ENCODE measurements around the gene XIST.

The XIST gene

GRCh38 chrX:73852022-73852421, 492 bp downstream of the XIST start:
- Histone ChIP-seq H3K4me1 (ENCODE audit: control insufficient read depth, insufficient read depth, low read length) (no peaks in the 10 kb centered on the region), H3K9me3 (ENCODE audit: control insufficient read depth, insufficient read depth, low read depth, low read length) (no peaks in the 10 kb centered on the region), H3K4me3 (ENCODE audit: low read depth, low read length) (peak overlapping the region; percentile 79), H3K27ac (ENCODE audit: extremely low read depth, low read depth, low read length) (peak overlapping the region; percentile 99), H3K36me3 (ENCODE audit: control insufficient read depth in 2 of 2, insufficient read depth in 1 of 2, low read length in 2 of 2) (peaks cover 27 to 34% of the 10 kb centered on the region in 2 experiments)
- ChIA-PET CTCF (interaction anchor here (0.6 to 6.9 kb wide), 3 partner anchors 64 to 687 kb away, joined by 3 to 176 read pairs (median 4); no protein-coding TSS in a partner anchor), POLR2A (interaction anchor here (0.7 to 6.3 kb wide), 13 partner anchors 12 to 1575 kb away, joined by 3 to 82 read pairs (median 5); partner anchors contain the start of gene RPS4X)
- TF ChIP-seq ZNF449 (tag by site-specific recombination; IDR thresholded peaks at IDR 0.05) (no peak), ZNF433 (tag by site-specific recombination; IDR thresholded peaks at IDR 0.05; ENCODE audit: low read depth) (0 out of 2 replicates have a peak, but pooled peaks have one; percentile 1), ZNF610 (tag by site-specific recombination; IDR thresholded peaks at IDR 0.05; ENCODE audit: borderline replicate concordance) (0 out of 2 replicates have a peak, but pooled peaks have one; percentile 27), ZBTB10 (tag by site-specific recombination; IDR thresholded peaks at IDR 0.05) (peak; percentile 76; the same call in 1 of the 2 replicates), ZFP3 (tag by site-specific recombination; IDR thresholded peaks at IDR 0.05; ENCODE audit: low read depth) (peak; percentile 54; the same call in 1 of the 2 replicates), ZNF426 (tag by site-specific recombination; IDR thresholded peaks at IDR 0.05) (0 out of 2 replicates have a peak, but pooled peaks have one; percentile 3), ZNF26 (tag by site-specific recombination; IDR thresholded peaks at IDR 0.05) (no peak), ZNF777 (tag by site-specific recombination; IDR thresholded peaks at IDR 0.05; ENCODE audit: borderline replicate concordance) (0 out of 2 replicates have a peak, but pooled peaks have one; percentile 20)

GRCh38 chrX:73851014-73852009, 1.2 kb downstream of the XIST start:
- peaks cover 34 to 41% of the 10 kb centered on the region in 2 experiments for H3K36me3 ChIP-seq (ENCODE audit: control insufficient read depth in 2 of 2, insufficient read depth in 1 of 2, low read length in 2 of 2)
- peak overlapping the region; percentile 79 for H3K4me3 ChIP-seq (ENCODE audit: low read depth, low read length)
- H3K9me3 ChIP-seq (ENCODE audit: control insufficient read depth, insufficient read depth, low read depth, low read length): no peaks in the 10 kb centered on the region
- ChIA-PET POLR2A (interaction anchor here (0.6 to 6.3 kb wide), 18 partner anchors 11 to 419 kb away, joined by 3 to 82 read pairs (median 5); no protein-coding TSS in a partner anchor), CTCF (interaction anchor here (0.7 to 6.9 kb wide), 3 partner anchors 10 to 165 kb away, joined by 3 to 176 read pairs (median 4); no protein-coding TSS in a partner anchor)
- peak overlapping the region; percentile 99 for H3K27ac ChIP-seq (ENCODE audit: extremely low read depth, low read depth, low read length)
- no peaks in the 10 kb centered on the region for H3K4me1 ChIP-seq (ENCODE audit: control insufficient read depth, insufficient read depth, low read length)
- no peak for TF ChIP-seq ZNF311 (tag by site-specific recombination; IDR thresholded peaks at IDR 0.05; ENCODE audit: borderline replicate concordance)
- no peak for TF ChIP-seq ZNF670 (tag by site-specific recombination; IDR thresholded peaks at IDR 0.05; ENCODE audit: low read depth)
- peak; percentile 79 for TF ChIP-seq INSM2 (tag by site-specific recombination; IDR thresholded peaks at IDR 0.05)
- TF ChIP-seq ZNF473 (tag by site-specific recombination; IDR thresholded peaks at IDR 0.05): no peak
- no peak for TF ChIP-seq ZNF391 (tag by site-specific recombination; IDR thresholded peaks at IDR 0.05; ENCODE audit: borderline replicate concordance, low read depth)
- no peak for TF ChIP-seq MEIS1 (CRISPR knock-in tag; IDR thresholded peaks at IDR 0.05; ENCODE audit: borderline replicate concordance)
- no peak for TF ChIP-seq ZNF133 (tag by site-specific recombination; IDR thresholded peaks at IDR 0.05)
- TF ChIP-seq ZFP37 (tag by site-specific recombination; IDR thresholded peaks at IDR 0.05): peak; percentile 88
- no peak for TF ChIP-seq PRDM2 (tag by site-specific recombination; IDR thresholded peaks at IDR 0.05; ENCODE audit: borderline replicate concordance)
